Measurements from ENCODE around the gene ANOS1. TPM values are rescaled to one million over a fixed set of nuclear protein-coding genes. Genes with fewer than 3 reads are reported as not detected.
"Not testable (repeated sequence)": the region's sequence is repeated elsewhere in the genome, so short reads cannot be mapped to it uniquely, and the experiment has no call there.

The ANOS1 gene
- total RNA-seq, 1 experiment from 2014 or later = 0.18 TPM

DNA sequence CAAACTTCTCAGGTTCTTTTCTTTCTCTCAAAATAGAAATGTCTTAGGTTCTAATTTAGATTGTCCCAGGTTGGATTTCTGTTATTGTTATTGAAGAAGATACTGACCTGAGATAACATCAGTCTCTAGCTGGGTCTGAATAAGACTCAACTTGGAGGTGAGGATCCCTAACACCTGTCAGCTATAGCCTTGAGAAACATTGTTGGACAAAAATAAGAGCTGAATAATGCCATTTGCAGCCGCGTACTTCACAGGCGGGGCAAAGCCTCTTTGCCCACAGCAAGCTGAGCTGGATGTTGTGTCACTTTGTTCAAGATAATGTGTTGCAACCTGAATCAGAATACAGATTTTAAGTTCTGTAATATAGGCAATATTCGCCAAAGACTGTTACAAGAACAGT lies 231.7 kb downstream of the ANOS1 start:
- TF ChIP-seq TCF7L2 (IDR thresholded peaks at IDR 0.05; ENCODE audit: low read depth, low read length) = no peak
- TF ChIP-seq, protein P1, sequence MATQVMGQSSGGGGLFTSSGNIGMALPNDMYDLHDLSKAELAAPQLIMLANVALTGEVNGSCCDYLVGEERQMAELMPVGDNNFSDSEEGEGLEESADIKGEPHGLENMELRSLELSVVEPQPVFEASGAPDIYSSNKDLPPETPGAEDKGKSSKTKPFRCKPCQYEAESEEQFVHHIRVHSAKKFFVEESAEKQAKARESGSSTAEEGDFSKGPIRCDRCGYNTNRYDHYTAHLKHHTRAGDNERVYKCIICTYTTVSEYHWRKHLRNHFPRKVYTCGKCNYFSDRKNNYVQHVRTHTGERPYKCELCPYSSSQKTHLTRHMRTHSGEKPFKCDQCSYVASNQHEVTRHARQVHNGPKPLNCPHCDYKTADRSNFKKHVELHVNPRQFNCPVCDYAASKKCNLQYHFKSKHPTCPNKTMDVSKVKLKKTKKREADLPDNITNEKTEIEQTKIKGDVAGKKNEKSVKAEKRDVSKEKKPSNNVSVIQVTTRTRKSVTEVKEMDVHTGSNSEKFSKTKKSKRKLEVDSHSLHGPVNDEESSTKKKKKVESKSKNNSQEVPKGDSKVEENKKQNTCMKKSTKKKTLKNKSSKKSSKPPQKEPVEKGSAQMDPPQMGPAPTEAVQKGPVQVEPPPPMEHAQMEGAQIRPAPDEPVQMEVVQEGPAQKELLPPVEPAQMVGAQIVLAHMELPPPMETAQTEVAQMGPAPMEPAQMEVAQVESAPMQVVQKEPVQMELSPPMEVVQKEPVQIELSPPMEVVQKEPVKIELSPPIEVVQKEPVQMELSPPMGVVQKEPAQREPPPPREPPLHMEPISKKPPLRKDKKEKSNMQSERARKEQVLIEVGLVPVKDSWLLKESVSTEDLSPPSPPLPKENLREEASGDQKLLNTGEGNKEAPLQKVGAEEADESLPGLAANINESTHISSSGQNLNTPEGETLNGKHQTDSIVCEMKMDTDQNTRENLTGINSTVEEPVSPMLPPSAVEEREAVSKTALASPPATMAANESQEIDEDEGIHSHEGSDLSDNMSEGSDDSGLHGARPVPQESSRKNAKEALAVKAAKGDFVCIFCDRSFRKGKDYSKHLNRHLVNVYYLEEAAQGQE (IDR thresholded peaks at IDR 0.05; ENCODE audit: insufficient read depth in 1 of 2, low read depth in 2 of 2, low read length in 1 of 2) = no peak
- TF ChIP-seq SIN3A (IDR thresholded peaks at IDR 0.05; ENCODE audit: borderline replicate concordance, insufficient read depth, low read depth, low read length) = no peak
- TF ChIP-seq, protein P2, sequence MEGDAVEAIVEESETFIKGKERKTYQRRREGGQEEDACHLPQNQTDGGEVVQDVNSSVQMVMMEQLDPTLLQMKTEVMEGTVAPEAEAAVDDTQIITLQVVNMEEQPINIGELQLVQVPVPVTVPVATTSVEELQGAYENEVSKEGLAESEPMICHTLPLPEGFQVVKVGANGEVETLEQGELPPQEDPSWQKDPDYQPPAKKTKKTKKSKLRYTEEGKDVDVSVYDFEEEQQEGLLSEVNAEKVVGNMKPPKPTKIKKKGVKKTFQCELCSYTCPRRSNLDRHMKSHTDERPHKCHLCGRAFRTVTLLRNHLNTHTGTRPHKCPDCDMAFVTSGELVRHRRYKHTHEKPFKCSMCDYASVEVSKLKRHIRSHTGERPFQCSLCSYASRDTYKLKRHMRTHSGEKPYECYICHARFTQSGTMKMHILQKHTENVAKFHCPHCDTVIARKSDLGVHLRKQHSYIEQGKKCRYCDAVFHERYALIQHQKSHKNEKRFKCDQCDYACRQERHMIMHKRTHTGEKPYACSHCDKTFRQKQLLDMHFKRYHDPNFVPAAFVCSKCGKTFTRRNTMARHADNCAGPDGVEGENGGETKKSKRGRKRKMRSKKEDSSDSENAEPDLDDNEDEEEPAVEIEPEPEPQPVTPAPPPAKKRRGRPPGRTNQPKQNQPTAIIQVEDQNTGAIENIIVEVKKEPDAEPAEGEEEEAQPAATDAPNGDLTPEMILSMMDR (IDR thresholded peaks at IDR 0.05) = no peak
- no peak for TF ChIP-seq POLR2AphosphoS5 (IDR thresholded peaks at IDR 0.05; ENCODE audit: low read depth, low read length)
- Histone ChIP-seq H3K27ac (ENCODE audit: low read length) (no peak overlapping the region), H3K4me3 (ENCODE audit: low read depth in 2 of 2, low read length in 2 of 2) (no peak overlapping the region), H3K36me3 (ENCODE audit: control insufficient read depth, insufficient read depth, low read length) (no peaks in the 10 kb centered on the region), H3K9me3 (ENCODE audit: control insufficient read depth, insufficient read depth, low read depth, low read length) (no peaks in the 10 kb centered on the region), H3K27me3 (ENCODE audit: control insufficient read depth, insufficient read depth, low read length) (no peaks in the 10 kb centered on the region), H3K4me1 (ENCODE audit: control insufficient read depth, insufficient read depth, low read length) (no peaks in the 10 kb centered on the region)
- no TSS peak for BruUV-seq (replicated peaks)
- DNase-seq (ENCODE audit: low read depth, low spot score) = no peak
- no peak for ATAC-seq
- ChIA-PET POLR2A (no interaction called here), CTCF (no interaction called here)
- in situ Hi-C loops (cut with HindIII; ENCODE audit: low pct_unique_long_range_greater_than_20kb, low sequenced_read_pairs) (no loop called here), intact Hi-C loops (cut with micrococcal nuclease; ENCODE audit: unreplicated experiment) (no loop called here)

DNA sequence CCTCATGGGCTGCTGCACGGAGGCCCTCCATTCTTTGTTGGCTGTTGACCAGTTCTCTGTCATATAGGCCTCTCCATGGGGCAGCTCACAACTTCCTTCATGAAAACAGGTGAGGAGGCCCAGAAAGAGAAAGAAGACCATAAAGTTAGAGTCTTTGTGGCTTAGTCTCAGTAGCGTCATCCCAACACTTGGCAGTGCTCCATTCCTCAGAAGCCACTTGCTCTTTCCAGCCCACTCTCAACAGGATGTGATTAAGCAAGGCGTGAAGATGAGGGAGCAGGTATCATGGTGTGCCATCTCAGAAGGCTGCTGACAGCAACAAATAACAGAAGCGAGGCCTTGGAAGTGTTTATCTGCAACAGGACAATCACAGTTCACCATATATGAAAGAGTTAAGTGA lies 236.9 kb downstream of the ANOS1 start:
- in situ Hi-C loops (cut with HindIII; ENCODE audit: low pct_unique_long_range_greater_than_20kb, low sequenced_read_pairs); H3K4me1 ChIP-seq (ENCODE audit: control insufficient read depth, insufficient read depth, low read length); BruUV-seq (replicated peaks); H3K9me3 ChIP-seq (ENCODE audit: control insufficient read depth, insufficient read depth, low read depth, low read length); H3K27ac ChIP-seq (ENCODE audit: low read length); POLR2A ChIA-PET; ATAC-seq; CTCF ChIA-PET; H3K27me3 ChIP-seq (ENCODE audit: control insufficient read depth, insufficient read depth, low read length); H3K4me3 ChIP-seq (ENCODE audit: low read depth in 2 of 2, low read length in 2 of 2); intact Hi-C loops (cut with micrococcal nuclease; ENCODE audit: unreplicated experiment); DNase-seq (ENCODE audit: low read depth, low spot score); H3K36me3 ChIP-seq (ENCODE audit: control insufficient read depth, insufficient read depth, low read length): not testable (repeated sequence)

DNA sequence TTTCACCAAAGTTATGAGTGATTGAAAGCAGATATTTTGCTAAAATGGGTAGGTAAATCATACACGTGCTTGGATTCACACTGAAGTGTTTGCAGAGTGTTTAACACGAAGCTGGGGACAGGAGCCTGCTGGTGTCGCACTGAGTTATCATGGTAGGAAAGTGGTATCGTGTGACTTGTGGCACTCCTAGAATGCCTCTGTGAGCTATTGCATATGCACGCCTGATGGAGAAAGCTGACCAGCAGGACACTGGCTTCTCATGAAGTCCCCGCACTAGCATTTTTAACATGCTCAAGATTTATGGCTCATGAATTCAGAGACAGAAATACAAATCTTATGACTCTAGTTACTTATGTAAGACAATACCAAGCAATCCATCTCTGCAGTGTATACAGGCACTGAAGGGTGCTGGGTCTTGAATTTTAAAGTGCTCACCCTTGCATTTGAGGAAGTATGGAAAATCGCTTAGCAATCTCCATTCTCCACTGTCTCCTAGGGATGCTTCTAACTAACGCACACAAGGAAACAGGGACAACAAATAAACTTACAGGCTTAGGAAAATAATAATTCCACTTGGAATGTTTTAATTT lies 247.5 kb downstream of the ANOS1 start:
- no peaks in the 10 kb centered on the region for H3K9me3 ChIP-seq (ENCODE audit: control insufficient read depth, insufficient read depth, low read depth, low read length)
- no peaks in the 10 kb centered on the region for H3K36me3 ChIP-seq (ENCODE audit: control insufficient read depth, insufficient read depth, low read length)
- TF ChIP-seq, protein P1 (IDR thresholded peaks at IDR 0.05; ENCODE audit: insufficient read depth in 1 of 2, low read depth in 2 of 2, low read length in 1 of 2) = no peak
- no peak for TF ChIP-seq POLR2AphosphoS5 (IDR thresholded peaks at IDR 0.05; ENCODE audit: low read depth, low read length)
- TF ChIP-seq SIN3A (IDR thresholded peaks at IDR 0.05; ENCODE audit: borderline replicate concordance, insufficient read depth, low read depth, low read length) = no peak
- no peak for TF ChIP-seq TCF7L2 (IDR thresholded peaks at IDR 0.05; ENCODE audit: low read depth, low read length)
- TF ChIP-seq, protein P2 (IDR thresholded peaks at IDR 0.05) = no peak
- CTCF ChIA-PET = no interaction called here
- H3K4me3 ChIP-seq (ENCODE audit: low read depth in 2 of 2, low read length in 2 of 2) = no peak overlapping the region
- BruUV-seq (replicated peaks) = no TSS peak
- ATAC-seq (no peak), DNase-seq (ENCODE audit: low read depth, low spot score) (no peak)
- POLR2A ChIA-PET = no interaction called here
- in situ Hi-C loops (cut with HindIII; ENCODE audit: low pct_unique_long_range_greater_than_20kb, low sequenced_read_pairs) (no loop called here), intact Hi-C loops (cut with micrococcal nuclease; ENCODE audit: unreplicated experiment) (no loop called here)
- no peaks in the 10 kb centered on the region for H3K27me3 ChIP-seq (ENCODE audit: control insufficient read depth, insufficient read depth, low read length)
- no peak overlapping the region for H3K27ac ChIP-seq (ENCODE audit: low read length)
- no peaks in the 10 kb centered on the region for H3K4me1 ChIP-seq (ENCODE audit: control insufficient read depth, insufficient read depth, low read length)

Measured in Panc1 (cell line).